Common myeloid progenitor, CD34-positive (primary cell): ENCODE data around the gene GRAPL.
"Not testable (repeated sequence)": the region's sequence is repeated elsewhere in the genome, so short reads cannot be mapped to it uniquely, and the experiment has no call there.

Experiments
- CTCF ChIA-PET: fragments of 350-600 bp; sonication (Branson Sonifier 250); formaldehyde crosslinking; loops from one replicate; lab custom pipeline; 2021; ENCODE audit warnings: antibody characterized with exemption; lab: Charles Lee
- POLR2A ChIA-PET: fragments of 350-600 bp; sonication (Branson Sonifier 250); formaldehyde crosslinking; loops from one replicate; lab custom pipeline; 2021; ENCODE audit warnings: antibody characterized with exemption; lab: Charles Lee
- DNase-seq, 3 donors: peaks; one replicate each; pipeline versions ENCODE4 v3.0.0 to v3.0.0-alpha.2; 2013
- H3K27ac ChIP-seq, 2 experiments: 1 replicate in 1 of 2; 2 replicates in 1 of 2; pipeline ENCODE4 v1.7.0; 2013; ENCODE audit warnings: inconsistent platforms in 2 of 2, low read length in 2 of 2, mild to moderate bottlenecking in 2 of 2, low read depth in 1 of 2, moderate library complexity in 1 of 2; ENCODE audit not compliant: severe bottlenecking in 2 of 2, insufficient read depth in 1 of 2, poor library complexity in 1 of 2
- H3K27me3 ChIP-seq, 5 experiments: replicated peaks in 2 of 5; 1 replicate in 3 of 5; 2 replicates in 2 of 5; pipeline versions ENCODE4 v1.6.1 to v1.7.0; 2013; ENCODE audit warnings: low read length in 4 of 5, mild to moderate bottlenecking in 2 of 5, moderate library complexity in 2 of 5, inconsistent platforms in 1 of 5; ENCODE audit not compliant: insufficient read depth in 5 of 5, control insufficient read depth in 4 of 5
- H3K36me3 ChIP-seq, 4 experiments: 1 replicate in 2 of 4; 2 replicates in 2 of 4; pipeline versions ENCODE4 v1.6.1 to v1.7.0; 2013; ENCODE audit warnings: low read length in 3 of 4, control low read depth in 1 of 4, mild to moderate bottlenecking in 1 of 4; ENCODE audit not compliant: control insufficient read depth in 4 of 4, insufficient read depth in 4 of 4
- H3K4me1 ChIP-seq, 4 experiments: 1 replicate in 3 of 4; 2 replicates in 1 of 4; pipeline versions ENCODE4 v1.6.1 to v1.7.1; 2013; ENCODE audit warnings: low read length in 3 of 4, mild to moderate bottlenecking in 3 of 4, control low read depth in 1 of 4, inconsistent platforms in 1 of 4, moderate library complexity in 1 of 4; ENCODE audit not compliant: control insufficient read depth in 4 of 4, insufficient read depth in 4 of 4; ENCODE audit errors: control extremely low read depth in 1 of 4
- H3K4me3 ChIP-seq, 7 experiments: 1 replicate in 4 of 7; 2 replicates in 3 of 7; pipeline versions ENCODE4 v1.5.1 to v1.7.0; 2013; ENCODE audit warnings: mild to moderate bottlenecking in 7 of 7, low read length in 6 of 7, moderate library complexity in 6 of 7, inconsistent platforms in 2 of 7, low read depth in 2 of 7, control low read depth in 1 of 7; ENCODE audit not compliant: insufficient read depth in 4 of 7, control insufficient read depth in 1 of 7; ENCODE audit errors: extremely low read depth in 1 of 7
- H3K9me3 ChIP-seq, 5 experiments: 1 replicate in 4 of 5; 2 replicates in 1 of 5; pipeline versions ENCODE4 v1.6.1 to v1.7.1; 2013; ENCODE audit warnings: low read length in 4 of 5, mild to moderate bottlenecking in 2 of 5, inconsistent platforms in 1 of 5, low read depth in 1 of 5, moderate library complexity in 1 of 5; ENCODE audit not compliant: control insufficient read depth in 4 of 5, insufficient read depth in 2 of 5; ENCODE audit errors: control extremely low read depth in 1 of 5
- WGBS: methylation state at CpG from one replicate; pipeline ENCODE4 v1.1.5; 2013; ENCODE audit not compliant: insufficient coverage; 5-methylcytosine and 5-hydroxymethylcytosine counted together

The GRAPL gene

GRCh38 chr17:19131108-19131507 is 3.7 kb downstream of the GRAPL start:
- CTCF ChIA-PET, POLR2A ChIA-PET, H3K27me3 ChIP-seq: not testable (repeated sequence)

GRCh38 chr17:19131772-19132171 is 4.4 kb downstream of the GRAPL start:
- H3K27ac ChIP-seq, DNase-seq, POLR2A ChIA-PET, H3K36me3 ChIP-seq, H3K4me3 ChIP-seq, H3K4me1 ChIP-seq, H3K9me3 ChIP-seq, H3K27me3 ChIP-seq, CTCF ChIA-PET: not testable (repeated sequence)
- WGBS = no CpG with 5 or more reads among the region's 14 CpGs

More at GRCh38 chr17:19131108-19131507, 3.7 kb downstream of the GRAPL start:
- H3K36me3 ChIP-seq, H3K4me1 ChIP-seq, H3K4me3 ChIP-seq, H3K9me3 ChIP-seq, DNase-seq, H3K27ac ChIP-seq: not testable (repeated sequence)
- WGBS = no CpG with 5 or more reads among the region's 8 CpGs

DNA sequence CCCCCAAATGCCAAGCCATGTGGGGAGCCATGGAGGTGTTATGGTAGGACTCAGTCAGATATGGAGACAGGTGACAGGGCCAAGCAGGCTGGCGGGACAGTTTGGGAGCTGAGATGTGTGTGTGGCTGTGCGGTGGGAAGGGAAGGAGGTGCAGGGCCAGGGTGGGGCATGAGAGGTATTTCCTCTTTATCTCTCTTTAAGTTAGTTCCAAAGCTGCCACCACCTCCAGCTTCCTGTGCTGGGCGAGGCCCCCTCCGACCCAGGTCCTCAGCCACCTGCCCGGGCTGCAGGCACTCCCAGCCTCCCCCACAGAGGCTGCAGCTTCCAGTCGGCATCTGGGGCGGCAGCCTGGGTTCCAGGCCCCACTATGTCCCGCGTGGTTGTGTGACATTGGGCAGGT is 6.4 kb downstream of the GRAPL start:
- CTCF ChIA-PET = not testable (repeated sequence)
- no CpG with 5 or more reads among the region's 9 CpGs for WGBS

DNA sequence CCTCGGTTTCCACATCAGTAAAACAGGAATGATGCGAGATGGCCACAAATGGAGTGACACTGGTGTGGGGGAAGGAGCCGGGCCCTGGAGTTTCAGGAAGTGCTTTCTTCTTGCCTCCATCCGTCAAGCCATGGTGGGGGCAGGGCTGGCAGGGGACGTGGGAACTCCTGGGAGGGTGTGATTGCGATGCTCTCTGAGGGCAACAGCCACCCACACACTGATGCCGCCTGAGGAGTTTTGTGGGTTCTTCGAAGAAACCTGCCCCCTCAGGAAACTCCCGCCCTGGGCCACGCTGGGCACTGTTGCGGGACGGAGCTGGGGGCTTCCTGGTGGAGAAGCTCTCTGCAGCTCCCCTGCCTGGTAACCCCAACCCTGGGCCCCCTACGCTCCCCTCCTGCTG is 8.0 kb downstream of the GRAPL start:
- WGBS = no CpG with 5 or more reads among the region's 13 CpGs
- H3K27ac ChIP-seq, CTCF ChIA-PET, DNase-seq, H3K9me3 ChIP-seq, H3K4me3 ChIP-seq, H3K27me3 ChIP-seq, POLR2A ChIA-PET, H3K36me3 ChIP-seq, H3K4me1 ChIP-seq: not testable (repeated sequence)

More for the DNA sequence above, 6.4 kb downstream of the GRAPL start:
- H3K27me3 ChIP-seq, DNase-seq, H3K4me3 ChIP-seq, H3K9me3 ChIP-seq, H3K27ac ChIP-seq, H3K4me1 ChIP-seq, H3K36me3 ChIP-seq, POLR2A ChIA-PET: not testable (repeated sequence)

GRCh38 chr17:19136138-19136537 is 8.7 kb downstream of the GRAPL start:
- not testable (repeated sequence) for H3K4me1 ChIP-seq

DNA sequence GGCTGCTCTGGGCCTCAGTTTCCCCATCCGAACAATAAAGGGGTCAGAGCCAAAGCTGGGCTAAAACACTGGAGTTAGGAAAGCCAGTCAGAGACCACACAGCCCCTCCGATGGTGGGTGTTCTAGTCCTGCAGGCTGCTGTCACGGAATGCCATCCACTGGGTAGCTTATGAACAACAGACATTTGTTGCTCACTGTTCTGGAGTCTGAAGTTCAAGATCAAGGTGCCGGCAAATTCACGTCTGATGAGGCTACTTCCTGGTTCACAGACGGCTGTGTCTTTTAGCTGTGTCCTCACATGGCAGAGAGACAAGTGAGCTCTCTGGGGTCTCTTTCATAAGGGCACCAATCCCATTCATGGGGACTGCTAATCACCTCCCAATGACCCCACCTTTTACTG is 9.2 kb downstream of the GRAPL start:
- WGBS = no CpG with 5 or more reads among the region's 6 CpGs
- H3K27ac ChIP-seq, DNase-seq, H3K4me1 ChIP-seq, CTCF ChIA-PET, H3K4me3 ChIP-seq, H3K9me3 ChIP-seq, H3K27me3 ChIP-seq, POLR2A ChIA-PET, H3K36me3 ChIP-seq: not testable (repeated sequence)

More at GRCh38 chr17:19136138-19136537, 8.7 kb downstream of the GRAPL start:
- H3K36me3 ChIP-seq, CTCF ChIA-PET, H3K27me3 ChIP-seq, DNase-seq, H3K4me3 ChIP-seq, H3K27ac ChIP-seq, POLR2A ChIA-PET, H3K9me3 ChIP-seq: not testable (repeated sequence)
- WGBS = no CpG with 5 or more reads among the region's 17 CpGs

DNA sequence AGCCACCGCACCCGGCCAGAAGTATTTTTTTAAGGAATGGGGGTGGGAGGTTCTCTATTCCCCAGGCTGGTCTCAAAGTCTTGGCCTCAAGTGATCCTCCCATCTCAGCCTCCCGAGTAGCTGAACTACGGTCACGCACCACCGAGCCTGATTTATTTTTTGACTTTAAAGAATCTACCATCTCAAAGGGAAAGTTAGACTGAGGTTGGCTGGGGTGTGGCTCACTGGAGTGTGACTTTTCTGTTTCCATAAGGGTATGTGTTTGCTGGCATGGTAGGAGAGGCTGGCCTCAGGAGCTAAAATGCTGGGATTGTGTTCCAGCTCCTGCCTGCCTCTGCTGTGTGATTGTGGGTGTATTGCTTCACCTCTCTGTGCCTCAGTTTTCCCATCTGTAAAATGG is 10.6 kb downstream of the GRAPL start:
- POLR2A ChIA-PET, CTCF ChIA-PET: not testable (repeated sequence)

More for the DNA sequence above, 10.6 kb downstream of the GRAPL start:
- not testable (repeated sequence) for H3K4me3 ChIP-seq, H3K9me3 ChIP-seq, H3K4me1 ChIP-seq, DNase-seq, H3K27me3 ChIP-seq, H3K36me3 ChIP-seq, H3K27ac ChIP-seq
- no CpG with 5 or more reads among the region's 6 CpGs for WGBS
